Neuron (in vitro differentiated cells): ENCODE results near the gene SORL1.
"Not testable (repeated sequence)": the region's sequence is repeated elsewhere in the genome, so short reads cannot be mapped to it uniquely, and the experiment has no call there.

Source experiments
- H2AFZ ChIP-seq: one replicate; pipeline ENCODE4 v1.6.1; 2013; ENCODE audit warnings: low read depth, mild to moderate bottlenecking, inconsistent platforms, low read length, moderate library complexity
- H3K27me3 ChIP-seq: one replicate; pipeline ENCODE4 v1.6.1; 2013; ENCODE audit warnings: low read length; ENCODE audit not compliant: insufficient read depth
- H3K36me3 ChIP-seq: one replicate; pipeline ENCODE4 v1.6.1; 2013; ENCODE audit warnings: low read length; ENCODE audit not compliant: insufficient read depth
- H3K4me1 ChIP-seq: one replicate; pipeline ENCODE4 v1.6.1; 2013; ENCODE audit warnings: low read length; ENCODE audit not compliant: insufficient read depth
- H3K4me3 ChIP-seq: 2 replicates; pipeline ENCODE4 v1.5.1; 2013; ENCODE audit warnings: mild to moderate bottlenecking, low read length, moderate library complexity
- H3K9me3 ChIP-seq: one replicate; pipeline ENCODE4 v1.6.1; 2013; ENCODE audit warnings: low read length

Gene SORL1

GRCh38 chr11:121497176-121497998, 45.3 kb downstream of the SORL1 start:
- Histone ChIP-seq H3K36me3 (peaks cover 18% of the 10 kb centered on the region), H3K4me1 (no peaks in the 10 kb centered on the region), H3K9me3 (peaks cover 11% of the 10 kb centered on the region), H3K4me3 (no peak overlapping the region), H2AFZ (no peak overlapping the region), H3K27me3 (no peaks in the 10 kb centered on the region)

- H3K27me3 ChIP-seq: no peaks in the 10 kb centered on the region
- no peaks in the 10 kb centered on the region for H3K4me1 ChIP-seq
- H3K36me3 ChIP-seq: peaks cover 18% of the 10 kb centered on the region
- no peak overlapping the region for H3K4me3 ChIP-seq
- no peak overlapping the region for H2AFZ ChIP-seq
- peaks cover 12% of the 10 kb centered on the region for H3K9me3 ChIP-seq
These were observed 47.3 kb downstream of the SORL1 start for GRCh38 chr11:121499405-121499804.

- Histone ChIP-seq H3K4me1 (no peaks in the 10 kb centered on the region), H3K36me3 (peaks cover 18% of the 10 kb centered on the region), H2AFZ (no peak overlapping the region), H3K4me3 (no peak overlapping the region), H3K27me3 (no peaks in the 10 kb centered on the region), H3K9me3 (peaks cover 12% of the 10 kb centered on the region)
These were observed 48.2 kb downstream of the SORL1 start for GRCh38 chr11:121500275-121500674.

GRCh38 chr11:121500717-121501116, 48.6 kb downstream of the SORL1 start:
- H3K36me3 ChIP-seq: peaks cover 18% of the 10 kb centered on the region
- no peaks in the 10 kb centered on the region for H3K4me1 ChIP-seq
- H3K9me3 ChIP-seq: peaks cover 12% of the 10 kb centered on the region
- no peaks in the 10 kb centered on the region for H3K27me3 ChIP-seq
- H2AFZ ChIP-seq: no peak overlapping the region
- H3K4me3 ChIP-seq: no peak overlapping the region

- H3K36me3 ChIP-seq: peaks cover 5% of the 10 kb centered on the region
- peaks cover 5% of the 10 kb centered on the region for H3K4me1 ChIP-seq
- H3K9me3 ChIP-seq: peaks cover 8% of the 10 kb centered on the region
- no peak overlapping the region for H2AFZ ChIP-seq
- no peaks in the 10 kb centered on the region for H3K27me3 ChIP-seq
- no peak overlapping the region for H3K4me3 ChIP-seq
These were observed 50.9 kb downstream of the SORL1 start for GRCh38 chr11:121503051-121503450.

- H3K4me3 ChIP-seq, H3K27me3 ChIP-seq, H3K9me3 ChIP-seq, H3K36me3 ChIP-seq, H2AFZ ChIP-seq: not testable (repeated sequence)
- peaks cover 17% of the 10 kb centered on the region for H3K4me1 ChIP-seq
These were observed 54.1 kb downstream of the SORL1 start for GRCh38 chr11:121506237-121506636.

- no peaks in the 10 kb centered on the region for H3K27me3 ChIP-seq
- no peak overlapping the region for H3K4me3 ChIP-seq
- peaks cover 3% of the 10 kb centered on the region for H3K9me3 ChIP-seq
- H2AFZ ChIP-seq: no peak overlapping the region
- H3K36me3 ChIP-seq: peaks cover 6% of the 10 kb centered on the region
- H3K4me1 ChIP-seq: peaks cover 17% of the 10 kb centered on the region
These were observed 56.3 kb downstream of the SORL1 start for GRCh38 chr11:121508449-121508848.

GRCh38 chr11:121510438-121510837, 58.3 kb downstream of the SORL1 start:
- H2AFZ ChIP-seq: no peak overlapping the region
- H3K4me1 ChIP-seq: peaks cover 17% of the 10 kb centered on the region
- H3K9me3 ChIP-seq: peaks cover 3% of the 10 kb centered on the region
- no peak overlapping the region for H3K4me3 ChIP-seq
- peaks cover 19% of the 10 kb centered on the region for H3K36me3 ChIP-seq
- H3K27me3 ChIP-seq: no peaks in the 10 kb centered on the region

GRCh38 chr11:121512468-121513465, 60.7 kb downstream of the SORL1 start:
- H3K27me3 ChIP-seq: no peaks in the 10 kb centered on the region
- no peak overlapping the region for H2AFZ ChIP-seq
- no peak overlapping the region for H3K4me3 ChIP-seq
- H3K36me3 ChIP-seq: peaks cover 18% of the 10 kb centered on the region
- no peaks in the 10 kb centered on the region for H3K9me3 ChIP-seq
- H3K4me1 ChIP-seq: peaks cover 15% of the 10 kb centered on the region

GRCh38 chr11:121513807-121514206, 61.7 kb downstream of the SORL1 start:
- Histone ChIP-seq H3K4me1 (peaks cover 4% of the 10 kb centered on the region), H3K4me3 (no peak overlapping the region), H3K27me3 (no peaks in the 10 kb centered on the region), H3K36me3 (peaks cover 18% of the 10 kb centered on the region), H2AFZ (no peak overlapping the region), H3K9me3 (no peaks in the 10 kb centered on the region)

- Histone ChIP-seq H3K4me1 (no peaks in the 10 kb centered on the region), H3K4me3 (no peak overlapping the region), H3K27me3 (no peaks in the 10 kb centered on the region), H3K36me3 (peaks cover 18% of the 10 kb centered on the region), H3K9me3 (no peaks in the 10 kb centered on the region), H2AFZ (no peak overlapping the region)
These were observed 62.6 kb downstream of the SORL1 start for GRCh38 chr11:121514432-121515334.

GRCh38 chr11:121515335-121515671, 63.2 kb downstream of the SORL1 start:
- H3K4me1 ChIP-seq: no peaks in the 10 kb centered on the region
- no peak overlapping the region for H3K4me3 ChIP-seq
- H3K36me3 ChIP-seq: peaks cover 18% of the 10 kb centered on the region
- no peaks in the 10 kb centered on the region for H3K27me3 ChIP-seq
- no peak overlapping the region for H2AFZ ChIP-seq
- no peaks in the 10 kb centered on the region for H3K9me3 ChIP-seq
